Neuronal stem cell (in vitro differentiated cells): Measurements from ENCODE around the gene FCGR3B.
"Not testable (repeated sequence)": the region's sequence is repeated elsewhere in the genome, so short reads cannot be mapped to it uniquely, and the experiment has no call there.

ENCODE experiments used
- DNase-seq: peaks from one replicate; pipeline ENCODE4 v3.0.0-alpha.2; 2013; ENCODE audit warnings: low spot score
- H2AFZ ChIP-seq: one replicate; pipeline ENCODE4 v1.6.1; 2013; ENCODE audit warnings: mild to moderate bottlenecking, low read length, inconsistent platforms
- H2AK5ac ChIP-seq: 2 replicates; pipeline ENCODE4 v1.6.1; 2013; ENCODE audit warnings: low read depth, mild to moderate bottlenecking, inconsistent platforms, low read length, moderate library complexity, mixed read lengths
- H2BK120ac ChIP-seq: 2 replicates; pipeline ENCODE4 v1.6.1; 2013; ENCODE audit warnings: low read depth, mild to moderate bottlenecking, inconsistent platforms, low read length, moderate library complexity, mixed read lengths
- H2BK12ac ChIP-seq: one replicate; pipeline ENCODE4 v1.6.1; 2013; ENCODE audit warnings: low read length, inconsistent platforms
- H2BK15ac ChIP-seq: 2 replicates; pipeline ENCODE4 v1.6.1; 2013; ENCODE audit warnings: mild to moderate bottlenecking, low read length, inconsistent platforms, mixed read lengths
- H2BK5ac ChIP-seq: one replicate; pipeline ENCODE4 v1.6.1; 2013; ENCODE audit warnings: inconsistent platforms, mild to moderate bottlenecking, low read length, moderate library complexity
- H3K14ac ChIP-seq: one replicate; pipeline ENCODE4 v1.6.1; 2013; ENCODE audit warnings: low read length, inconsistent platforms
- H3K18ac ChIP-seq: 2 replicates; pipeline ENCODE4 v1.6.1; 2013; ENCODE audit warnings: low read length, inconsistent platforms
- H3K23ac ChIP-seq: 2 replicates; pipeline ENCODE4 v1.6.1; 2013; ENCODE audit warnings: low read depth, mild to moderate bottlenecking, mixed read lengths, low read length, inconsistent platforms; ENCODE audit not compliant: poor library complexity
- H3K27ac ChIP-seq: replicated peaks from 3 replicates; pipeline ENCODE4 v1.5.1; 2013; ENCODE audit warnings: low read length, inconsistent platforms
- H3K27me3 ChIP-seq, 3 experiments: 2 replicates each; pipeline ENCODE4 v1.6.1; 2013; ENCODE audit warnings: low read length in 3 of 3, mild to moderate bottlenecking in 2 of 3, inconsistent platforms in 1 of 3, low read depth in 1 of 3, mixed read lengths in 1 of 3, moderate library complexity in 1 of 3; ENCODE audit not compliant: control insufficient read depth in 3 of 3, insufficient read depth in 3 of 3
- H3K36me3 ChIP-seq, 2 donors: replicated peaks in 1 of 2; 2 replicates each; pipeline ENCODE4 v1.6.1; 2013; ENCODE audit warnings: low read length in 2 of 2; ENCODE audit not compliant: control insufficient read depth in 2 of 2, insufficient read depth in 2 of 2
- H3K4ac ChIP-seq: 2 replicates; pipeline ENCODE4 v1.6.1; 2013; ENCODE audit warnings: inconsistent platforms, mild to moderate bottlenecking, low read length, moderate library complexity
- H3K4me1 ChIP-seq, 2 donors: 1 replicate in 1 of 2; 2 replicates in 1 of 2; pipeline ENCODE4 v1.6.1; 2013; ENCODE audit warnings: low read length in 2 of 2, low read depth in 1 of 2; ENCODE audit not compliant: control insufficient read depth in 2 of 2, insufficient read depth in 1 of 2
- H3K4me2 ChIP-seq: one replicate; pipeline ENCODE4 v1.6.1; 2013; ENCODE audit warnings: mild to moderate bottlenecking, low read length, inconsistent platforms; ENCODE audit not compliant: insufficient read depth, poor library complexity, severe bottlenecking
- H3K4me3 ChIP-seq, 2 donors: 2 replicates each; pipeline ENCODE4 v1.5.1; 2013; ENCODE audit warnings: low read length in 2 of 2, mild to moderate bottlenecking in 2 of 2, inconsistent platforms in 1 of 2, moderate library complexity in 1 of 2
- H3K79me1 ChIP-seq: one replicate; pipeline ENCODE4 v1.6.1; 2013; ENCODE audit warnings: low read depth, mild to moderate bottlenecking, inconsistent platforms, low read length, moderate library complexity
- H3K9ac ChIP-seq: one replicate; pipeline ENCODE4 v1.6.1; 2013; ENCODE audit warnings: mild to moderate bottlenecking, low read depth, low read length, inconsistent platforms; ENCODE audit not compliant: poor library complexity
- H3K9me3 ChIP-seq, 2 donors: replicated peaks in 1 of 2; 2 replicates each; pipeline versions ENCODE3 to v1.6.1; 2013; ENCODE audit warnings: low read length in 2 of 2, mild to moderate bottlenecking in 2 of 2, inconsistent platforms in 1 of 2, low read depth in 1 of 2, mixed read lengths in 1 of 2, moderate library complexity in 1 of 2; ENCODE audit not compliant: control insufficient read depth in 2 of 2, insufficient read depth in 1 of 2
- H4K8ac ChIP-seq: one replicate; pipeline ENCODE4 v1.6.1; 2013; ENCODE audit warnings: low read depth, mild to moderate bottlenecking, inconsistent platforms, low read length, moderate library complexity
- H4K91ac ChIP-seq: one replicate; pipeline ENCODE4 v1.6.1; 2013; ENCODE audit warnings: low read length, low read depth, mild to moderate bottlenecking, inconsistent platforms; ENCODE audit not compliant: poor library complexity
- WGBS, 2 donors: extraction: QIAGEN DNeasy Blood & Tissue Kit; methylation state at CpG; one replicate each; pipeline ENCODE4 v1.1.7; 2013; ENCODE audit warnings: missing lambda C conversion rate in 2 of 2, mixed read lengths in 1 of 2; ENCODE audit not compliant: insufficient read length in 2 of 2, insufficient replicate concordance in 1 of 2; ENCODE audit errors: extremely low coverage in 2 of 2; 5-methylcytosine and 5-hydroxymethylcytosine counted together

FCGR3B gene

DNA sequence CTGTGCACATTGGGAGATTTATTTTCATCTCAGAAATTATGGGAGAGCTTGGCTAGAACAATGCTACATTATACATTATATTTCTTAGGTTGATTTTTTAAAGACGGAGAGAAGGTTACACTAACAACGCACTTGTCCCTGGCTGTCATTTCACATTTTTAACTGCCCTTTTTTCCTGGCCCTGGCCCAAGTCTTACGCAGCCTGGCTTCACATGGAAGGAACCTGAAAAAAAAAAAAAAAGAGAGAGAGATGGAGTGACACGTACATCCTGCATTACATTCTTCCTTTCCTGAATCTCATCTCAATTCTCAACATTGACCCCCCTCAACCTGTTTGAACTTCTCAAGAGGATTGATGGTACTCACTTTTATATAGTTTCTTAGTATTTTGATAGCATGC, 20.8 kb downstream of the FCGR3B start:
- not testable (repeated sequence) for DNase-seq, H2BK15ac ChIP-seq, H3K79me1 ChIP-seq, H3K9me3 ChIP-seq, H2BK12ac ChIP-seq, H2AFZ ChIP-seq, H3K36me3 ChIP-seq, H3K14ac ChIP-seq, H3K27ac ChIP-seq, H2BK120ac ChIP-seq, H3K4me1 ChIP-seq, H3K23ac ChIP-seq, H3K4ac ChIP-seq, H3K18ac ChIP-seq, H2BK5ac ChIP-seq, H3K4me3 ChIP-seq, H3K27me3 ChIP-seq, H2AK5ac ChIP-seq, H3K4me2 ChIP-seq, H4K8ac ChIP-seq, H4K91ac ChIP-seq, H3K9ac ChIP-seq
- WGBS, 2 donors: no CpG with 5 or more reads among the region's 4 CpGs

DNA sequence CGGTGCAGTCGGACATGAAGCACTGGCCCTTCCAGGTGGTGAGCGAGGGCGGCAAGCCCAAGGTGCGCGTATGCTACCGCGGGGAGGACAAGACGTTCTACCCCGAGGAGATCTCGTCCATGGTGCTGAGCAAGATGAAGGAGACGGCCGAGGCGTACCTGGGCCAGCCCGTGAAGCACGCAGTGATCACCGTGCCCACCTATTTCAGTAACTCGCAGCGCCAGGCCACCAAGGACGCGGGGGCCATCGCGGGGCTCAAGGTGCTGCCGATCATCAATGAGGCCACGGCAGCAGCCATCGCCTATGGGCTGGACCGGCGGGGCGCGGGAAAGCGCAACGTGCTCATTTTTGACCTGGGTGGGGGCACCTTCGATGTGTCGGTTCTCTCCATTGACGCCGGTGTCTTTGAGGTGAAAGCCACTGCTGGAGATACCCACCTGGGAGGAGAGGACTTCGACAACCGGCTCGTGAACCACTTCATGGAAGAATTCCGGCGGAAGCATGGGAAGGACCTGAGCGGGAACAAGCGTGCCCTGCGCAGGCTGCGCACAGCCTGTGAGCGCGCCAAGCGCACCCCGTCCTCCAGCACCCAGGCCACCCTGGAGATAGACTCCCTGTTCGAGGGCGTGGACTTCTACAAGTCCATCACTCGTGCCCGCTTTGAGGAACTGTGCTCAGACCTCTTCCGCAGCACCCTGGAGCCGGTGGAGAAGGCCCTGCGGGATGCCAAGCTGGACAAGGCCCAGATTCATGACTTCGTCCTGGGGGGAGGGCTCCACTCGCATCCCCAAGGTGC, 24.2 kb downstream of the FCGR3B start:
- not testable (repeated sequence) for DNase-seq, H3K36me3 ChIP-seq, H2BK5ac ChIP-seq, H2BK12ac ChIP-seq, H3K4me3 ChIP-seq, H3K18ac ChIP-seq, H3K9ac ChIP-seq, H2BK15ac ChIP-seq, H3K9me3 ChIP-seq, H2AK5ac ChIP-seq, H3K4me1 ChIP-seq, H3K4ac ChIP-seq, H4K91ac ChIP-seq, H4K8ac ChIP-seq, H2AFZ ChIP-seq, H3K79me1 ChIP-seq, H3K27me3 ChIP-seq, H3K4me2 ChIP-seq, H2BK120ac ChIP-seq, H3K27ac ChIP-seq
- WGBS, 2 donors: no CpG with 5 or more reads among the region's 58 CpGs
- Histone ChIP-seq H3K14ac (peak overlapping the region; percentile 38), H3K23ac (peak overlapping the region; percentile 80)

DNA sequence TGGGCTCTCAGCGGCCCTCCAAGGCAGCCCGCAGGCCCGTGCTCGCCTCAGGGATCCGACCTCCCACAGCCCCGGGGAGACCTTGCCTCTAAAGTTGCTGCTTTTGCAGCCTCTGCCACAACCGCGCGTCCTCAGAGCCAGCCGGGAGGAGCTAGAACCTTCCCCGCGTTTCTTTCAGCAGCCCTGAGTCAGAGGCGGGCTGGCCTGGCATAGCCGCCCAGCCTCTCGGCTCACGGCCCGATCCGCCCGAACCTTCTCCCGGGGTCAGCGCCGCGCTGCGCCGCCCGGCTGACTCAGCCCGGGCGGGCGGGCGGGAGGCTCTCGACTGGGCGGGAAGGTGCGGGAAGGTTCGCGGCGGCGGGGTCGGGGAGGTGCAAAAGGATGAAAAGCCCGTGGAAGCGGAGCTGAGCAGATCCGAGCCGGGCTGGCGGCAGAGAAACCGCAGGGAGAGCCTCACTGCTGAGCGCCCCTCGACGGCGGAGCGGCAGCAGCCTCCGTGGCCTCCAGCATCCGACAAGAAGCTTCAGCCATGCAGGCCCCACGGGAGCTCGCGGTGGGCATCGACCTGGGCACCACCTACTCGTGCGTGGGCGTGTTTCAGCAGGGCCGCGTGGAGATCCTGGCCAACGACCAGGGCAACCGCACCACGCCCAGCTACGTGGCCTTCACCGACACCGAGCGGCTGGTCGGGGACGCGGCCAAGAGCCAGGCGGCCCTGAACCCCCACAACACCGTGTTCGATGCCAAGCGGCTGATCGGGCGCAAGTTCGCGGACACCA, 25.0 kb downstream of the FCGR3B start:
- not testable (repeated sequence) for H2BK5ac ChIP-seq
- WGBS, 2 donors: no CpG with 5 or more reads among the region's 78 CpGs

DNA sequence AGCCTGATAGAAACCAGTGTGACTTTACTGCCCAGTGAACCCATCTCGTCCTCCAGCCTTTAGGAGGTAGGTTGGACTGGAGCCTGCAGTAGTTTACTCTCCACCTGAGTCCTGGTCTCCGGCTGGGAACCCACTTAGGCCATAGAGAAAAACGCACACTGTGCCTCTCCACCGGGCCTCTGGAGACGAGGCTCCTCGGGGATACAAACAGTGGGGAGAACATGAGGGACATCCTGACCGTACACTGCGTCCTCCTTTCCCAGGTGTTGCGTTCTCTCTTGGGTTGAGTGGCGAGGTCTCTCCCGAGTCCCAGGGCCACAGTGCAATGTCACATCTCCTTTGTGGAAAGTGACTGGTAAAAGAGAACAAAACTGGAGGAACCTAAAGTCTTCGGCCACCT, 26.0 kb downstream of the FCGR3B start:
- H2AK5ac ChIP-seq, H3K27ac ChIP-seq, H3K14ac ChIP-seq, H2BK15ac ChIP-seq, H3K9me3 ChIP-seq, H3K36me3 ChIP-seq, H3K4me1 ChIP-seq, H2AFZ ChIP-seq, H3K18ac ChIP-seq, H3K9ac ChIP-seq, H3K4ac ChIP-seq, DNase-seq, H3K23ac ChIP-seq, H3K79me1 ChIP-seq, H2BK12ac ChIP-seq, H3K27me3 ChIP-seq, H2BK120ac ChIP-seq, H4K8ac ChIP-seq, H3K4me3 ChIP-seq, H3K4me2 ChIP-seq, H2BK5ac ChIP-seq, H4K91ac ChIP-seq: not testable (repeated sequence)
- no CpG with 5 or more reads among the region's 12 CpGs for WGBS, 2 donors

More for the DNA sequence above, 25.0 kb downstream of the FCGR3B start:
- H3K4me2 ChIP-seq, H3K27me3 ChIP-seq, H3K79me1 ChIP-seq, H2AK5ac ChIP-seq, DNase-seq, H4K91ac ChIP-seq, H3K27ac ChIP-seq, H2BK120ac ChIP-seq, H3K36me3 ChIP-seq, H3K9ac ChIP-seq, H3K4me1 ChIP-seq, H3K4me3 ChIP-seq, H2AFZ ChIP-seq, H3K4ac ChIP-seq, H3K9me3 ChIP-seq, H4K8ac ChIP-seq, H3K23ac ChIP-seq, H3K14ac ChIP-seq, H2BK12ac ChIP-seq, H2BK15ac ChIP-seq: not testable (repeated sequence)
- peak overlapping the region; percentile 58 for H3K18ac ChIP-seq
